SH-SY5Y (cell line): ENCODE results near the gene EXOSC3.

Source experiments
- GATA2 ChIP-seq: IDR thresholded peaks from 2 replicates; pipeline ENCODE4 v1.6.1; 2011; ENCODE audit warnings: mild to moderate bottlenecking, low read depth, low read length
- GATA3 ChIP-seq: IDR thresholded peaks from 2 replicates; pipeline ENCODE4 v1.6.1; 2011; ENCODE audit warnings: low read depth, mild to moderate bottlenecking, low read length, moderate library complexity

DNA sequence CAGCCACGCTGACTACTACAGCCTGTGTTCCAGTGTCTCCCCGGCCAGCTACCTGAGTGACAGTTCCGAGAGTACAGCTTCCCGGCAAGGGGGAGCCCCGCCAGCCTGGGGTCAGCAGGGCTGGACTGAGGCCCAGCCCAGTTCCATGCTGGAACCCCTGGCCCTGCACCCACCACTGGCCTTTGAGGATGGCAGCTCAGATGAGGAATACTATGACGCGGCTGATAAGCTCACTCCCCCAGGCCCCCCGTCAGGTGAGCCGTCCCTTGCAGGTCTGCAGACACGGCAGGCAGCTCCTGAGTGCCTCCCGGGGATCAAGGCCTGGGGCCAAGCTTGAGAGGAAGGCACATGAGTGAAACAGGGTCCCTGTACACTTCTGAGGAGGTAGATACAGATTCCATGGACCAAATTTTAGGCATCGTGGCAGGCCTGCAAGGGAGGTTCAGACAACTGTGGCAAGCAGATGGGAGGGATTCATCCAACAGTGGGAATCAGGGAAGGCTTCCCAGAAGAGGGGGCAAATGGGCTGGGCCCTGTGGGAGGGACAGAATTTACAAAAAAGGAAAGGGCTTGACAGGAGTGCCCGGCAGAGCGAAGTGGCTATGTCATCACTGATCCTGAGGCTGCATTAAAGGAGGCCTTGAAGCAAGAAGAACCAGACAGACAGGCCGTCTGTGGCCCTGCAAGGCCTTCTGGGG lies 44.1 kb downstream of the EXOSC3 start:
- no peak for TF ChIP-seq GATA2
- no peak for TF ChIP-seq GATA3
